Measurements from ENCODE around the gene OSBPL1A.
A peak's percentile ranks its signal among the peaks of the same experiment; 100 is the strongest.
"Not testable (repeated sequence)": the region's sequence is repeated elsewhere in the genome, so short reads cannot be mapped to it uniquely, and the experiment has no call there.

The OSBPL1A gene

GRCh38 chr18:24189664-24190346 lies 207.8 kb downstream of the OSBPL1A start:
- no peak for DNase-seq (ENCODE audit: low read depth in 1 of 2, low spot score in 1 of 2)

GRCh38 chr18:24189007-24189528 lies 208.6 kb downstream of the OSBPL1A start:
- DNase-seq (ENCODE audit: low read depth in 1 of 2, low spot score in 1 of 2): no peak

GRCh38 chr18:24188120-24188519 lies 209.5 kb downstream of the OSBPL1A start:
- DNase-seq (ENCODE audit: low read depth in 1 of 2, low spot score in 1 of 2): no peak

- no peak for DNase-seq (ENCODE audit: low read depth in 1 of 2, low spot score in 1 of 2)
Observed at GRCh38 chr18:24187689-24188088, 209.9 kb downstream of the OSBPL1A start.

- no peak for DNase-seq (ENCODE audit: low read depth in 1 of 2, low spot score in 1 of 2)
Observed at GRCh38 chr18:24187049-24187448, 210.6 kb downstream of the OSBPL1A start.

GRCh38 chr18:24185805-24186204 lies 211.8 kb downstream of the OSBPL1A start:
- DNase-seq (ENCODE audit: low read depth in 1 of 2, low spot score in 1 of 2): no peak

- no peak for DNase-seq (ENCODE audit: low read depth in 1 of 2, low spot score in 1 of 2)
Observed at GRCh38 chr18:24181806-24182205, 215.8 kb downstream of the OSBPL1A start.

GRCh38 chr18:24180048-24180447 lies 217.6 kb downstream of the OSBPL1A start:
- no peak for DNase-seq (ENCODE audit: low read depth in 1 of 2, low spot score in 1 of 2)

- DNase-seq (ENCODE audit: low read depth in 1 of 2, low spot score in 1 of 2): no peak
Observed at GRCh38 chr18:24177499-24178133, 220.0 kb downstream of the OSBPL1A start.

- DNase-seq (ENCODE audit: low read depth in 1 of 2, low spot score in 1 of 2): peak; percentile 6 to 30
Observed at GRCh38 chr18:24176727-24177416, 220.8 kb downstream of the OSBPL1A start.

GRCh38 chr18:24173997-24174396 lies 223.6 kb downstream of the OSBPL1A start:
- no peak for DNase-seq (ENCODE audit: low read depth in 1 of 2, low spot score in 1 of 2)

- no peak for DNase-seq (ENCODE audit: low read depth in 1 of 2, low spot score in 1 of 2)
Observed at GRCh38 chr18:24170360-24170759, 227.3 kb downstream of the OSBPL1A start.

- no peak for DNase-seq (ENCODE audit: low read depth in 1 of 2, low spot score in 1 of 2)
Observed at GRCh38 chr18:24168496-24168895, 229.1 kb downstream of the OSBPL1A start.

GRCh38 chr18:24161304-24161703 lies 236.3 kb downstream of the OSBPL1A start:
- no peak for DNase-seq (ENCODE audit: low read depth in 1 of 2, low spot score in 1 of 2)

- no peak for DNase-seq (ENCODE audit: low read depth in 1 of 2, low spot score in 1 of 2)
Observed at GRCh38 chr18:24160086-24160485, 237.5 kb downstream of the OSBPL1A start.

- no peak for DNase-seq (ENCODE audit: low read depth in 1 of 2, low spot score in 1 of 2)
Observed at GRCh38 chr18:24157855-24158254, 239.8 kb downstream of the OSBPL1A start.

GRCh38 chr18:24153397-24153796 lies 244.2 kb downstream of the OSBPL1A start:
- DNase-seq (ENCODE audit: low read depth in 1 of 2, low spot score in 1 of 2): no peak

- DNase-seq (ENCODE audit: low read depth in 1 of 2, low spot score in 1 of 2): not testable (repeated sequence)
Observed at GRCh38 chr18:24149591-24149990, 248.0 kb downstream of the OSBPL1A start.

- no peak for DNase-seq (ENCODE audit: low read depth in 1 of 2, low spot score in 1 of 2)
Observed at GRCh38 chr18:24142376-24142775, 255.2 kb downstream of the OSBPL1A start.

- DNase-seq (ENCODE audit: low read depth in 1 of 2, low spot score in 1 of 2): no peak
Observed at GRCh38 chr18:24140697-24141096, 256.9 kb downstream of the OSBPL1A start.

GRCh38 chr18:24138789-24139616 lies 258.6 kb downstream of the OSBPL1A start, which contains the start of gene CABYR:
TSS of gene CABYR (plus strand) at chr18:24139062. CDS start at chr18:24143115, 4,053 bp downstream.
- peak; percentile 48 to 58 for DNase-seq (ENCODE audit: low read depth in 1 of 2, low spot score in 1 of 2)

Data from activated CD4-positive, alpha-beta T cell treated with anti-CD3 and anti-CD28 coated beads, Interleukin-2, amount 50 U/mL, for 24 hours (primary cell).